ES-I3 (cell line): Measurements from ENCODE around the gene STOML1.
A peak's percentile ranks its signal among the peaks of the same experiment; 100 is the strongest.

Experiments
- H3K36me3 ChIP-seq: 2 replicates; pipeline ENCODE4 v1.6.1; 2013; ENCODE audit warnings: mild to moderate bottlenecking, low read length, control low read depth, moderate library complexity; ENCODE audit not compliant: insufficient read depth
- H3K4me1 ChIP-seq: 2 replicates; pipeline ENCODE4 v1.6.1; 2013; ENCODE audit warnings: mild to moderate bottlenecking, control low read depth, low read length; ENCODE audit not compliant: insufficient read depth
- H3K9ac ChIP-seq: 2 replicates; pipeline ENCODE4 v1.6.1; 2013; ENCODE audit warnings: low read depth, mild to moderate bottlenecking, low read length, moderate library complexity
- H3K9me3 ChIP-seq: 2 replicates; pipeline ENCODE4 v1.6.1; 2013; ENCODE audit warnings: mild to moderate bottlenecking, low read length, moderate library complexity; ENCODE audit not compliant: control insufficient read depth, insufficient read depth

Gene STOML1, protein sequence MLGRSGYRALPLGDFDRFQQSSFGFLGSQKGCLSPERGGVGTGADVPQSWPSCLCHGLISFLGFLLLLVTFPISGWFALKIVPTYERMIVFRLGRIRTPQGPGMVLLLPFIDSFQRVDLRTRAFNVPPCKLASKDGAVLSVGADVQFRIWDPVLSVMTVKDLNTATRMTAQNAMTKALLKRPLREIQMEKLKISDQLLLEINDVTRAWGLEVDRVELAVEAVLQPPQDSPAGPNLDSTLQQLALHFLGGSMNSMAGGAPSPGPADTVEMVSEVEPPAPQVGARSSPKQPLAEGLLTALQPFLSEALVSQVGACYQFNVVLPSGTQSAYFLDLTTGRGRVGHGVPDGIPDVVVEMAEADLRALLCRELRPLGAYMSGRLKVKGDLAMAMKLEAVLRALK

DNA sequence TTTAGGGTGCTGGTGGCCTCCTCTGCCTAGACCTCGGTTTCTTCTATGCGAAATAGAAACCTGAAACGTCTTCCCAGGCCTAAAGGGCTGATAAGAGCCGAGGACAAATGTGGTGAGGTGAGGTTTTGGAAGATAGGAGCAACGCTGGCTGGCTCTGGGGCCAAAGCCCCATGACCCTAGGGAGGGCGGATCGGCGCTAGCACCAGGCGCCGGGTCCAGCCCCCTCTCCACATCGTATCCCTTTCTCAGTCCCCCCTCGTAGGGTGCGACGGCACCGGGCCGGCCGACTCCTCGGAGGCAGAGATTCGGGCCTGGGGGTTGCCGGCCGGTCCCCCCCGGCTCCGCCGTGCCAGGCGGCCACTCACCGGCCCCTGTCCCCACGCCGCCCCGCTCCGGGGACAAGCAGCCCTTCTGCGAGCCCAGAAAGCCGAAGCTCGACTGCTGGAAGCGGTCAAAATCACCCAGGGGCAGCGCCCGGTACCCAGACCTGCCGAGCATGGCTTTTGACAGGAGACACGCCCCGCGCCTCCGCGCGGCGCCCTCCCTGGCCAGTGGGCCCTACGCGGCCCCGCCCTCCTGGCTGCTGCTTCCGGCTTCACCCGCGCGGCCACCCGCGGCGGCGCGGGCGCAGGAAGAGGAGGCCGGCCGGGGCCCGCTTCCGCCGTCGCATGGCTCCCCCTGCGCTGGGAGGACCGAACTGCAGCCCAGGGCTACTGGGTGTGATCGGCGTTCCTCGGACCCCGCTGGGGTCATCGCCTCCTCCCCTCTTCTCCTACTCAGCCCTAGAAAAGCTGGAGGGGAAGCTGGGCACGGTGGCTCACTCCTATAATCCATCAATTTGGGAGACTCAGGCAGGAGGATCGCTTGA lies at the start of gene STOML1:
TSS of gene STOML1 (minus strand) at position 570 of the 868 bp plus-strand sequence. CDS start at position 498, 72 bp downstream.
- H3K4me1 ChIP-seq, result peaks cover 8% of the 10 kb centered on the region; the same call in 1 of the 2 replicates
- H3K9ac ChIP-seq, result peak within 1 kb of the TSS; percentile 71; the same call in 1 of the 2 replicates
- H3K9me3 ChIP-seq, result no peaks in the 10 kb centered on the region
- H3K36me3 ChIP-seq, result no peaks in the 10 kb centered on the region

DNA sequence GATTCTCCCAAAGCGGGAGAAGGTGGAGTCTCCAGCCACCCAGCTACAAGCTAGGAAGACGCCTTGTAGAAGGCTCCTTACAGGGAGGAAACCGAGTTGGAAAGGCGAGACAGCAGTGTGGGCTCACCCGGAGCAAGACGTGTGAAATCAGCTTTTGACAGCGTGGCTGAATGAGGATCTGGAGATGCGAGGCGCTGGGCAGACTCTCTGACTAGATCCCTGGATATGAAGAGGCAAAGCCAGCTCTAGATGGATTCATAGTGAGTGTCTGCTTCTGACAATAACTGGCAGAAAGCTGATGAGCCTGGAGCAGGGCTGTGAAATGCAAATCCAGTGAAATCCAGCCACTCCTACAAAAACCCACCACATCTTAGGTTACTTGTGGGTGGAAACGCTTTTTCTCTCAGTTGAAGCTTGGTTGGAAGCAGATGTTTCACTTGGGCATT lies 49.2 kb upstream of the STOML1 start:
- H3K4me1 ChIP-seq, result peaks cover 34% of the 10 kb centered on the region
- H3K36me3 ChIP-seq, result no peaks in the 10 kb centered on the region
- no peak overlapping the region for H3K9ac ChIP-seq
- H3K9me3 ChIP-seq, result no peaks in the 10 kb centered on the region

DNA sequence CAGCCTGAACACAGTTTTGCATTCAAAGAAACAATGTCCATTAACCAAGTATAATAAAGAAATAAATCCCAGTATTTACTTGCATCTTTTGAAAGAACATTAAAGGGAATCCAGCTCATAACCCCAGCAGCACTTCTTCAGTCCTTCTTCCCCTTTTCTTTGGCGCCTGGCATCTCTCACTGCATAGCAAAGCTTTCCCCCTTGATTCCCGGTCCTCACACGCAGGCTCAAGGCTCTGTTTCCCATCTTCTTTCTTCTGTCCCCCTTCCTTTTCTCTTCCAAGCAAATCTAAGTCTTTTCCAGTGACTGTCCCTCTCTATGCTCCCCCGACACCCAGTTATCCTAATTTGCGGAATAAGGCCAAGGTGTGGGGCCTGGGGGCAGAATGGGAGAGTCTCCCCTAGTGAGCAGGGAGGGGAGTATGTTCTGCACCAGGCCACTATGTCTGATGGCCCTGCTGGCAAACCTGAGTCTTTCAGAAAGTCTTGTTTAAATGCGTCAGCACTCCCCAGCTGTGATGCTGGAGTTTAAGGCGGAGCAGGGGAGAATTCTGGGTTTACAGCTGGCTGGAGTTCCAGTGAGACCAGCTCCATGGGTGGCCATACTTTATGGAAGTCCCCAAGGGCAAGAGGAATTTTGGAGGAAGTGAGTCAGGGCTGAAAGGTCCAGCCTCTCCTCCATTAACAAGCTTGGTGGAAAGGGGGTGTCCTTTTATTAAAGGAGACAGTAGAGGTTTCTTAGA lies 48.2 kb upstream of the STOML1 start:
- Histone ChIP-seq H3K4me1 (peaks cover 34% of the 10 kb centered on the region), H3K36me3 (no peaks in the 10 kb centered on the region), H3K9ac (no peak overlapping the region), H3K9me3 (no peaks in the 10 kb centered on the region)

DNA sequence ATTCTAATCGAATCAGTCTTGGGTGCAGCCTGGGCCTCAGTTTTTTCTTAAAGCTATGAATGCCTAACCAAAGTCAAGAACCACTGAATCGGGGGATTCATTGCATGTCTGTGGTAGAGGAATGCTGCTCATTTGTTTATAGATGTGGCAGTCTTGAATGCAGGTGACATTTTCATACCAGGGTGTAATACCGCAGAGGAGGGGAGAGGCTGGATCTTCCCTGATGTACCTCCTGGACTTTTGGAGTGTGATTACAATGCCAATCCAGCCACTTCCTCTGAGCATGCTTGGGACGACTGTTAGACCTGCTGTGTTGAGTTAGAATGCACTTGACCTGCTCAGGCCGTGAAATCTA lies 47.5 kb upstream of the STOML1 start:
- Histone ChIP-seq H3K9ac (no peak overlapping the region), H3K9me3 (no peaks in the 10 kb centered on the region), H3K36me3 (no peaks in the 10 kb centered on the region), H3K4me1 (peaks cover 34% of the 10 kb centered on the region)

DNA sequence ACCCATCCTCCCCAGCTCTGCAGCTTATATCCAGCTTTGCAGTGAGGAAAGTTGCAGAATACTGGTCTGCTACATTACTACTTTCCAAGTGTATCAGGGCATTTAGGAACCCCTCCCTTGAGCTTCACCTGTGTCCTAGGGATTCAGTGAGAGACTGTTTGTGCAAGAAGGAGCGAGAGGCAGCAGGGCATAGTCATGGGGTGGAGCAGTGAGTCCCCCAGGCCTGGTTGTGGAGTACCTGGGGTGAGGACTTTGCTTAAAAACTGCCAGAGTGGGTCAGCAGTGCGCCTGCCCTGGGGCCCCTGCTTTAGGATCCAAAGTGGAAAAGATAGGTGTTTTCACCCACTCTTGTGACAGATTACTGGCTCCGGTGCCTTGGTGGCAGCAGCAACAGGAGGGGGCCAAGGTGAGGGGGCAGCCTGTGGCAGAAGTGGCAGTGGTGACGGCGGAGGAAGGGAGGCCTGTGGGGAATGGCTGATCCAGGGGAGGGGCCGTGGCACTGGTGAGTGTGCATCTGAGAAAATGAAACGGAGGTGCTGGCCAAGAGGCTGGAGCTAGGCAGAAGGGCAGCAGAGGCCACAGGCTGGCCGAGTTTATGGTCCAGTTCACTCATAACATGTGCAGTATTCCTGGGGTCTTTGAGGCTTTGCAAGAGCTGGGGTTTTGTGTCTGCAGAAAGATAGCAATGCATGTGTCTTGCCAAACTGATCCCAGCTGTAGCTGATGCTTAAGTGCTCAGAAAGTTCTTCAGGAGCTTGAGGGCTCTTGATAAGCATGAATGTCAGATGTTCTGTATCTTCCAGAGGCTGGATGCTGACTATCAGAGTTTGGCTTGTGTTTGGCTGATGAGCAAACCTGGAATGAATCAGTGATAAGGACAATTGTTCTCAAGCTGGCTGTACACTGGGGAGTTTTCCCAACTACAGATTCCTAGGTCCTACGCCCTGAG lies 46.9 kb upstream of the STOML1 start:
- Histone ChIP-seq H3K4me1 (peaks cover 34% of the 10 kb centered on the region), H3K9ac (no peak overlapping the region), H3K9me3 (no peaks in the 10 kb centered on the region), H3K36me3 (no peaks in the 10 kb centered on the region)

DNA sequence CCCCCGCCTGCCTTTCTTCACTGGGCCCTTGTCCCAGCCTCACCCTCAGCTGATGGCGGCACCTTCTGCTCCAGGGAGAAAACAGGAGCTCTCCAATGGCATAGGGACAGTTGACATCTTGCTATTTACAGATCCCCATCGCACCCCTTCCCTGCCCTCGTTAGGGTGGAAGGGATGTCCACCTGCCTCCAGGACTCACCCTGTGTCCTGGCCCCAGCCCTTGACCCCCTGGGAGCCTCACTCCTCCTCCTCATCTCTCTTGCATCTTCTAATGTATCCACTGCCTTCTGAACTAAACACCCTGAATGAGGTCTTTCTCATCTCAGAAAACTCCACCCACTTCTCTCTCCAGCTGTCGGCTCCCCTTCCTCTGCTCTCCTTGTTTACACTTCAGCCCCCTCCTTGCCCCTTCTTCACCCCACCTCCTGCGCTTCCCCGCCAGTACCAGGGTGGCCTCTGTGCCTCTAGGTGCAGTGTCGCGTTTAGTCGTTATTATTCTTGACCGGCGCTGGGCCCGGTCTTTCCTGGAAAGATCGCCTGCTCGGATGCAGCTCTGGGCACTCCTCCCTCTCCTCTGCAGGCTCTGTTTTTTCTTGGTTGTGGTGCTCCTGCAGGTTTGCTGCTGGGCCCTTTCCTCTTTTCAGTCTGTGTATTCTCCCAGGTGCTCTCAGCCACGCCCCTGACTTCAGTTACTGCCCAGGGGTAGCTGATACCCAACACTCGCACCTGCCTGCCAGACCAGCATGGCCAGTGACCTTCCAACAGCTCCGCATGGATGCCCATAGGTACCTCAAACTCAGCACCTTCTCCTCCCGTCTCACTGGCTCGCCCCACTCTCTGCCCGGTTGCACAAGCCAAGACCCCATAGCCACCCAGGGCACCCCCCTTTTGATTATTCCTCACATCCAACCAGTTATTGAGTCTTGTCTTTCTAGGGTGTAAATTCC lies 45.3 kb upstream of the STOML1 start:
- Histone ChIP-seq H3K36me3 (no peaks in the 10 kb centered on the region), H3K4me1 (peaks cover 34% of the 10 kb centered on the region), H3K9ac (no peak overlapping the region), H3K9me3 (no peaks in the 10 kb centered on the region)

DNA sequence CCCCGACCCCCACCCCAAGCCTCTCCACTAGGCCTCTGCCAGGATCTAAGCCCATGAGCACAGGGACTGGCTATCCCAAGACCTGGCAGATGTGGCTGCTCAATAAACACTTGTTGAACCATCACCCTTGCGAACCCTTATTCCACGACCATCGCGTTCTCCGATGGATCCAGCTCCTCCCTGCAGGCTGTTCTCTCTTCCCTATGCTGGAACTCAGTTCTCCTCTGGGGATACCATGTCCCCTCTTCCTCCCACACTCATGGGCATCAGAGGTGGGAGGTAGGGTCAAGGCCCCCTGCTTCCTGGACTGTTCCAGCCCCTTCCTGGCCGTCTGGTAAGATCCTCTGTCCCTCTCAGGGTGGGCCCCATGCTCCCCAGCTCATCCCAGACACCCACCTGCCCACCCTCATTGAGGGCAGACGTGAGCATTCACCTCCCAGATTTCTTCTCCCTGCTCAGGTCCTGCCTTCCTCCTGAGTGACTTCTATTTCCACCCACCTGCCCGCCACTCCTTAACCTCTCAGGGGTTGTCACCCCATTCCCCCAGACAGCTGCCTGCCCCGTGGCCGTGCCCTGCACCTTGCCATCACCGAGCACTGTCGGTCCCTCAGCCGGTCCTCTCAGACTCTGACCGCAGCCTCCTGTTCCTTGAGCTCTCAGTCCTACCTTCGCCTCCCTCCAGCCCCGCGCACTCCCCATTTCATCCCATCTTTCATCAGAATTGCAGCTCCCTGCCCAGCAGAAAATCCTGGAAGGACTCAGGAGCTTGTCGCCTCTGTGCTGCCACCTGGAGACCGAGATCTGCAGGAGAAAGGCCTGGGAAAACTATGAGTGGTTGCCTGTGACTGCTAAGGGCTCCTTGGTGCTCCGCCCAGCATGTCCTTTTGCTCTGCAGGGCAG lies 44.4 kb upstream of the STOML1 start:
- Histone ChIP-seq H3K9ac (no peak overlapping the region), H3K36me3 (no peaks in the 10 kb centered on the region), H3K9me3 (no peaks in the 10 kb centered on the region), H3K4me1 (peaks cover 34% of the 10 kb centered on the region)

DNA sequence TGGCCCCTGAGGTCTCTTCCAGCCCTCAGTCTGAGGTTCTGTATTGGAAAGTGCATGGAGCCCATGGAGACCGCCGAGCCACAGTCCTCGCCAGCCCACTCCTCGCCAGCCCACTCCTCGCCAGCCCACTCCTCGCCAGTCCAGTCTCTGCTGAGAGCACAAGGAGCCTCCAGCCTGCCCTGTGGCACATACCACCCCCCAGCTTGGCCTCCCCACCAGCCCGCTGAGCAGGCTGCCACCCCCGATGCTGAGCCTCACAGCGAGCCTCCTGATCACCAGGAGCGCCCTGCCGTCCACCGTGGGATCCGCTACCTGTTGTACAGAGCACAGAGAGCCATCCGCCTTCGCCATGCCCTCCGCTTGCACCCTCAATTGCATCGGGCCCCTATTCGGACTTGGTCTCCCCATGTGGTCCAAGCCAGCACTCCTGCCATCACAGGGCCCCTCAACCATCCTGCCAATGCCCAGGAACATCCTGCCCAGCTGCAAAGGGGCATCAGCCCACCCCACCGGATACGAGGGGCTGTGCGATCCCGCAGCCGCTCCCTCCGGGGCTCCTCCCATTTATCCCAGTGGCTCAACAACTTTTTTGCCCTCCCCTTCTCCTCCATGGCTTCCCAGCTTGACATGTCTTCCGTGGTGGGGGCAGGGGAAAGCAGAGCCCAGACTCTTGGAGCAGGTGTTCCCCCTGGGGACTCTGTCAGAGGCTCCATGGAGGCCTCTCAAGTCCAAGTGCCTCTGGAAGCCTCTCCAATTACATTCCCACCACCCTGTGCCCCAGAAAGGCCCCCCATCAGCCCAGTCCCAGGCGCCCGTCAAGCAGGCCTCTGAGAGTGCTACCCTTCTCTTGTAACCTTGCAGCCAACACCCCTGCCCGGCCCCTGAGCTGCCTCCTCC lies 43.3 kb upstream of the STOML1 start:
- H3K9ac ChIP-seq, result no peak overlapping the region
- no peaks in the 10 kb centered on the region for H3K36me3 ChIP-seq
- peaks cover 22% of the 10 kb centered on the region for H3K4me1 ChIP-seq
- H3K9me3 ChIP-seq, result no peaks in the 10 kb centered on the region

DNA sequence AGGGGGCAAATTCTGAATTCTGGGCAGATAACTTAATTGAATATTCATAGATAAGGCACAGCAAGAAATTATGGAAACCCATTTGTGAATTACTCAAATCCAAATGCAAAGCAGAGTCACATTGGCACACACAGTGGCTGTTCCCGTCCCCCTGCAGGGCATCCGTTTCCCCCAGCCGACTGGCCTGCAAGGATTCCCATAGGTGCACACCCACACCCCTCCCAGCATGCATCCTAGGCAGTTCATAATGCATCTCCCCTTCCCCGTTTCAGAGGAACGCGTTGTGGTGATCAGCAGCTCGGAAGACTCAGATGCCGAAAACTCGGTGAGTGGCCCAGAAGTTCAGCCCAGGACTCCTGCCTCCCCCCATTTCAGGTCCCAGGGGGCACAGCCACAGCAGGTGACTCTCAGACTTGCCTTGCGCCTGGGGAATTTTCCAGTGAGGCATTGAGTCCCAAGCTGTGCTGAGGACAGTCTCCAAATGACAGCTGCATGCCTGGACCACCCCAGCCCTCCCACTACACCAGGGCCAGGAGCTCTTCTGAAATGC lies 42.2 kb upstream of the STOML1 start:
- Histone ChIP-seq H3K9ac (no peak overlapping the region), H3K9me3 (no peaks in the 10 kb centered on the region), H3K36me3 (no peaks in the 10 kb centered on the region), H3K4me1 (peaks cover 11% of the 10 kb centered on the region; the same call in 1 of the 2 replicates)

DNA sequence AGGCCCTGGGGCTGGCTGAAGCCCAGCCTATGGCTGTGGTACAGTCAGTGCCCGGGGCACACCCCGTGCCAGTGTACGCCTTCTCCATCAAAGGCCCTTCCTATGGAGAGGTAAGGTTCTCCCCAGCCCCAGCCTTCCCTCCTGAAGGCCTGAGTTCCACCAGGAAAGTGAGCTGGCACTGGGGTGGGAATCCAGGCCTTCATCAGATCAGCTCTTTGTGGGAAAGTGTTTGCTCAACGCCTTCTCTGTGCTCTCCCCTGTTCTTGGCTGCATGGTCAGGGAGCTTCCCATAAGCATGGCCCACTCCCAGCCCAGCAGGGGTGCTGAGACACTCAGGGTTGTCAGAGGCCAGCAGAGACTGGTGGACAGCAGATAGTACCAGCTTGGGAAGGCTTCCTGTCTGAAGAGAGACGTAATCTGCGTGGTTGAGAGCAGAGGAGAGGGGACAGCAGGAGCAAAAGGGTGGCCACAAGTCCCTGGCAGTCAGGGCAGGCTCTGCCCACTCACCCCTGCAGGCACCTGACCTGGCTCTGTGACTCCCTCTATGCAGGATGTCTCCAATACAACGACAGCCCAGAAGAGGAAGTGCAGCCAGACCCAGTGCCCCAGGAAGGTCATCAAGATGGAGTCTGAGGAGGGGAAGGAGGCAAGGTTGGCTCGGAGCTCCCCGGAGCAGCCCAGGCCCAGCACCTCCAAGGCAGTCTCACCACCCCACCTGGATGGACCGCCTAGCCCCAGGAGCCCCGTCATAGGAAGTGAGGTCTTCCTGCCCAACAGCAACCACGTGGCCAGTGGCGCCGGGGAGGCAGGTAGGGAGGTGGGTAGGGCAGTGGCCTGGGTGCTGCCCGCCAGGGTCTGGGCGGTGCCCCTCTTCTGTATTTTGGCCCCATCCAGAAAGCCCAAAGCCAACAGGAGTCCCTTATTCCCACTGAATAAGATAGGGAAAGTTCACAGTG lies 40.8 kb upstream of the STOML1 start:
- Histone ChIP-seq H3K9me3 (no peaks in the 10 kb centered on the region), H3K9ac (no peak overlapping the region), H3K4me1 (peaks cover 7% of the 10 kb centered on the region; the same call in 1 of the 2 replicates), H3K36me3 (no peaks in the 10 kb centered on the region)
